ENCODE data around the gene MACC1. TPM values are rescaled to one million over a fixed set of nuclear protein-coding genes. Genes with fewer than 3 reads are reported as not detected.

The MACC1 gene
- total and polyA plus RNA-seq, 10 of the 15 experiments (the other 5 are each of a cell fraction or from before 2014, with no cell fraction given) = 6.0 to 61.1 (median 12.7) TPM

GRCh38 chr7:20190560-20191390 is 26.4 kb downstream of the MACC1 start:
- WGBS (ENCODE audit: insufficient coverage, insufficient replicate concordance, low lambda C conversion rate, missing lambda C conversion rate) = 66% methylated on average over 2 of the region's 2 CpGs
- Histone ChIP-seq H3K79me2 (ENCODE audit: control insufficient read depth, insufficient read depth, low read length) (peaks cover 38% of the 10 kb centered on the region), H3K9me3 (replicated peaks; ENCODE audit: control insufficient read depth, insufficient read depth, low read length) (peaks cover 32% of the 10 kb centered on the region), H3K4me2 (ENCODE audit: control insufficient read depth, insufficient read depth) (no peak overlapping the region; the same call in 1 of the 2 replicates), H3K27me3 (replicated peaks in 1 of 2; ENCODE audit: control insufficient read depth in 2 of 2, insufficient read depth in 2 of 2, low read length in 1 of 2) (no peaks in the 10 kb centered on the region), H3K4me3 (no peak overlapping the region), H3K4me1 (ENCODE audit: control insufficient read depth, insufficient read depth, low read length) (peaks cover 20% of the 10 kb centered on the region), H3K9ac (ENCODE audit: control insufficient read depth, insufficient read depth, low read length) (no peak overlapping the region), H3K27ac (ENCODE audit: control insufficient read depth, insufficient read depth) (peak overlapping the region; percentile 18; the same call in 1 of the 2 replicates), H2AFZ (ENCODE audit: control insufficient read depth, low read depth, low read length) (no peak overlapping the region; the same call in 1 of the 2 replicates), H4K20me1 (ENCODE audit: control insufficient read depth, insufficient read depth) (no peaks in the 10 kb centered on the region), H3K36me3 (ENCODE audit: control insufficient read depth in 2 of 2, insufficient read depth in 2 of 2, low read length in 1 of 2) (peaks cover 4 to 9% of the 10 kb centered on the region in 2 experiments; a peak in 3 of 4 replicates)
- RAD21 ChIA-PET (ENCODE audit: unreplicated experiment) = interaction anchor here (0.6 to 1.4 kb wide), 5 partner anchors 29 to 199 kb away, joined by 3 read pairs; no protein-coding TSS in a partner anchor
- FAIRE-seq (no peak), ATAC-seq (peak; percentile 6; the same call in 2 of the 3 replicates), DNase-seq (ENCODE audit: low read depth, low spot score) (no peak)
- TF ChIP-seq PRDM15 (CRISPR knock-in tag; IDR thresholded peaks at IDR 0.05) = no peak
- TF ChIP-seq KDM1A (IDR thresholded peaks at IDR 0.05; ENCODE audit: borderline replicate concordance) = no peak
- CTCF ChIA-PET = interaction anchor here (0.8 to 2.0 kb wide), 7 partner anchors 8 to 123 kb away, joined by 3 to 7 read pairs (median 4); no protein-coding TSS in a partner anchor
- SMC1A ChIA-PET (ENCODE audit: uncharacterized antibody, unreplicated experiment) = interaction anchor here (0.6 to 2.3 kb wide), 13 partner anchors 8 to 208 kb away, joined by 3 to 10 read pairs (median 4); no protein-coding TSS in a partner anchor
- in situ Hi-C loops (cut with MboI) = no loop called here
- no TSS peak for BruUV-seq (replicated peaks)
- POLR2A ChIA-PET = interaction anchor here (0.6 to 1.2 kb wide), 4 partner anchors 8 to 26 kb away, joined by 3 read pairs; partner anchors contain the start of gene MACC1
- intact Hi-C loops (cut with micrococcal nuclease; ENCODE audit: unreplicated experiment) = no loop called here

Measured in GM12878 (cell line).